HG03064 (cell line): ENCODE measurements around the gene FASN.

ENCODE experiments used
- ATAC-seq: cut with Tn5 transposase; IDR thresholded peaks from one replicate; pipeline ENCODE4 v1.9.1; 2021; ENCODE audit warnings: low read depth; ENCODE audit not compliant: unreplicated experiment

FASN gene

GRCh38 chr17:82059272-82060000 lies 38.6 kb downstream of the FASN start:
- ATAC-seq = no peak

GRCh38 chr17:82058855-82059249 lies 39.2 kb downstream of the FASN start:
- ATAC-seq = no peak

GRCh38 chr17:82058230-82058854 lies 39.7 kb downstream of the FASN start:
- no peak for ATAC-seq

DNA sequence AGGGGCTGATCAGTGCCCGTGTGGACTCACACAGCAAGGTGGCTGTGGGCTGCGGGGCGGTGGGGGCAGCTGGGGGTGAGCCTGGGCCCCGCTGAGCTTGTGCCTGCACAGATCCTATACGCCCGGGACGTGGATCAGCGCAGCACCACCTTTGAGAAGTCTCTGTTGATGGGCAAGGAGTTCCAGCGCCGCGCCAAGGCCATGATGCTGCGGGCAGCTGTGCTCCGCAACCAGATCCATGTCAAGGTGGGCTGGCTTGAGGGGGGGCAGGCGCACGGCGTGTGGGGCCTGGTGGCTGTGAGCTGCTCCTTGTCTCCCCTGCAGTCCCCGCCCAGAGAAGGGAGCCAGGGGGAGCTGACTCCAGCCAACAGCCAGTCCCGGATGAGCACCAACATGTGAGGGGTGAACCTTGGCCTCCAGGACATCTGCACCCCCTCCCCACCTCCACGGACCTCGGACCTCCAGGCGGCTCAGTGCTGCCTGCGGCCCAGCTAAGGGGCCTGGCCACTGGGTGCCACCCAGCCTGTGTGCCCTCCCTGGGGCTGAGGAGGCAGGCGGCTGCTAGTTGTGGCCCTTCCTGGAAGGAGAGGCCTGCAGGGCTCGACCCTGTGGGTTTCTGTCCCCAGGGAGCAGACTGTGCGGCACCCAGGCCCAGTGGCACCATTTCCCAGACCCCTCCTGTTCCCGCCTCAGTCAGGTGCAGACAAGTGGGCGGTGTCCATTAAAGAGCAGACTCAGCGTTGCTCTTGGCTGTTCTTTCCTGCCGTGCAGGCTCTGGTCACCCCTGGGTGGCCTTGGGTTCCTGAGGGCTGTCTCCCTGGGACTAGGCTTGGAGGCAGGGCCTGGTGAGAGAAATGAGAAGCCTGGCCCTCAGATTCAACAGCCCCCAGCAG lies 41.1 kb downstream of the FASN start:
- ATAC-seq = no peak

DNA sequence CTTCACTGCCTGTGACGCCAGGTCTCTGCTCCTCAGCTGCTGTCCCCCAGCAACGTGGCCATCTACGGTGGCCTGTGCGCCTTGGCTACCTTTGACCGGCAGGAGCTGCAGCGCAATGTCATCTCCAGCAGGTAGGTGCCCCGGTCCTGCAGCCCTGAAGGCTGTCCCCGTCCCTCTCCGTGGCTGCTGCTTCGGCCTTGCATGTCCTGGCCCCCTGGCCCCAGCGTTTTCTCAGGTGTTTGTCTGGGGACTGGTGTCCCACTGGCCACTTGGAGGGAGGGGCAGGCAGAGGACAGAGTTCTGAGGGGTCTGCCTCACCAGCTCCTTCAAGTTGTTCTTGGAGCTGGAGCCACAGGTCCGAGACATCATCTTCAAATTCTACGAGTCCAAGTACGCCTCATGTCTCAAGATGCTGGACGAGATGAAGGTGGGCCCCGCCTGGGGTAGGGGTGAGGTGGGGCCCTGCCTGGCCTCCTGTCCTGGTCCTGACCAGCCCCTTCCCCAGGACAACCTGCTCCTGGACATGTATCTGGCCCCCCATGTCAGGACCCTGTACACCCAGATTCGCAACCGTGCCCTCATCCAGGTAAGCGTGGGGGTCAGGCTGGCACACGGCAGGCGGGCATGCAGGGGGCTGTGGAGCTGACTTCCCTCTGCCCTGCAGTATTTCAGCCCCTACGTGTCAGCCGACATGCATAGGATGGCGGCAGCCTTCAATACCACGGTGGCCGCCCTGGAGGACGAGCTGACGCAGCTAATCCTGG lies 41.9 kb downstream of the FASN start:
- ATAC-seq = no peak

DNA sequence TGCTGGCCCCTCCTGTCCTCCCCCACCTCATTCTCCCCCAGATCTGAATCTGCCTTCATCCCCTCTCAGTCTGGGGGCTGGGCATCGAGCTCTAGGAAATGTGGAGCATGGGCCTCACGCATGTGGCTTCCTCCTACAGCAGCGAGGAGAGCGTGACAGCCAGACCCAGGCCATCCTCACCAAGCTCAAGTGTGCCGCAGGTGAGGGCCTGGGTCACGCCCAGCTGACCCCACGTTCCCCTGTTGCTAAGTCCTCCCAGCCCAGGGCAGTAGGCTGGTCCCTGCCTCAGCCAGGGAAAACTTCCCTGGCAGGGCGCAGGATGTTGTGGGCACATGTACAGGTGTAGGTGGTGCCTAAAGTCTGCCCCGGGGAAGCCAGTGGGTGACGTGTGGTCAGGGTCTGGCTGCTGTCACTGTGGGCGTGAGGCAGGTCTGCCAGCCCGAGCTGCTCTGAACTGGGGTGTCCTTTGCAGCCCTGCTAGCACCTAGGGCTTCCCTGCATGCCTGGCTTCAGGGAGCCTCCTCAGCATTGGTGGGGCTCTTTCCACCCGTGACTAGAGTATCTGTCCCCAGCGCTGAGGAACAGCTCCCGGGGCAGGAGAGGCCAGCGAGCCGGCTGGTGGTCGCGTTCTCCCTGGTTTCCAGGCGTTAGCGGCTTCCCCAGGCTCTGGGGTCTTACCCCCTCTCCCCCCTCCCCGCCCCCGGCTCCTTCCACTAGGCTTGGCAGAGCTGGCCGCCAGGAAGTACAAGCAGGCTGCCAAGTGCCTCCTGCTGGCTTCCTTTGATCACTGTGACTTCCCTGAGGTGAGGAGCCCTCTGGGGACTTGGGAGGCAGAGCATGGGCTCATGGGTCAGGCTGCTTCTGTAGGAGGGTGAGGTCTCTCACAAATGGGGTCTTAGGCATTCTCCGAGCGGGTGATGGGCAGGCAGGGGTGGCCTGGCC lies 42.7 kb downstream of the FASN start:
- no peak for ATAC-seq

- no peak for ATAC-seq
These were observed 43.5 kb downstream of the FASN start for GRCh38 chr17:82054351-82055022.

DNA sequence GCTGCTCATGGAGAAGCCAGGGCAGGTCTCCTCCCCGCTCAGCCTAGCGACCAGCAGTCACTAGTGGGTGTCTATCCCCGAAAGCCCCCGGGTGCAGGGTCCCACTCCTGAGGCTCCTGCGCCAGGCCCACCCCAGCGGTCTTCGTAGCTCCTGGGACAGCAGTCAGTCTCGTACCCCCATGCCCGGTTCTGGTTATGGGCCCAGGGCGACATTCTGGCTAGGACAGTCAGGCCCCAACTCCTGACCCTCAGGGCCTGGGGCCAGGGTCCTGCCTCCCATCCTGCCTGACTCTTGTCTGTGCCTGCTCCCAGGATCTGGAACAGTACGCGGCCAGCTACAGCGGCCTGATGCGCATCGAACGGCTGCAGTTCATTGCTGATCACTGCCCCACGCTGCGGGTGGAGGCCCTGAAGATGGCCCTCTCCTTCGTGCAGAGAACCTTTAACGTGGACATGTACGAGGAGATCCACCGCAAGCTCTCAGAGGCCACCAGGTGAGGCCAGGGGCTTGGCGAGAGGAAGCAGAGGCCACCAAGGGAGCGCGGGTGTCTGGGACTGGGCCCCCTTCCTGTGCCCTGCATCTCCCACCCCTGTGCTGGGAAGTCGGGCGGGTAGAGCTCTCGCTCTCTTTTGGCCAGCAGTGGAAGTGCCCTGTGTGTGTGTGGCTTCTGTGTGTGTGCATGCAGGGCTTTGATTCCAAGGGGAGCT lies 44.3 kb downstream of the FASN start:
- ATAC-seq = no peak

DNA sequence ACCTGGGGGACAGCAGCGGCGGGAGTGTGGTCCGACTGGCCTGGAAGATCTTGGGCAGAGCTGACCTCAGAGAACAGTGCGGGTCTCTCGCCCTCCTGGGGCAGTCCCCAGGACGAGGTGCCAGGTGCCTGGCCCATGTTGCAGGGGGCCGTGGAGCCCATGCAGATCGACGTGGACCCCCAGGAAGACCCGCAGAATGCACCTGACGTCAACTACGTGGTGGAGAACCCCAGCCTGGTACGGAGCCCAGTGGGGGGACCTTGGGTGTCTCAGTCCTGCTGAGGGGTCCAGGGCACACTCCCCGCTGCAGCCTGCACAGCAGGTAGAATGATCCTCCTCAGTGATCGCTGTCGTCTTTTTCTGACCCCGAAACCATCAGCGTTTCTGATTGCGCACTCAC lies 44.9 kb downstream of the FASN start:
- ATAC-seq = no peak

DNA sequence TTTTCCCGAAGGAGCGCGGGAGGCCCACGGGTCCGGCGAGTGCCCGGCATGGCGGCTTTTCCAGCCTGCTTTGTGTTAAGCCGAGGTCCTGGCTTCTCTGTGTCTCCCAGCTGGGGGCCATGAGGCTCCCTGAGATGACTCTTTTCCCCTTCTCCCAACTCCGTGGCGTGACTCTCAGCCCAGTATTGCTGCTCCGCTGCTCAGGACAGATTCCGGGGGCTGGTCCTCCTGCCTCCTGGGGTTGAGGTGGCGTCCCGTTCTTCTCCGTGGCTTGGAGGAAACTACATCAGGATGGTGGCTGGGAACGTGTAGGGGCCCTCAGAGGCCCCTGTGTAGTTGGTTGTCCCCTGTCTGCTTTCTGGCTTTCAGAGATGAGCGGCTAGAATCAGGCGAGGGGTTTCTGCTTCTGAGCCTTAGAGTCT lies 45.4 kb downstream of the FASN start:
- ATAC-seq = no peak

DNA sequence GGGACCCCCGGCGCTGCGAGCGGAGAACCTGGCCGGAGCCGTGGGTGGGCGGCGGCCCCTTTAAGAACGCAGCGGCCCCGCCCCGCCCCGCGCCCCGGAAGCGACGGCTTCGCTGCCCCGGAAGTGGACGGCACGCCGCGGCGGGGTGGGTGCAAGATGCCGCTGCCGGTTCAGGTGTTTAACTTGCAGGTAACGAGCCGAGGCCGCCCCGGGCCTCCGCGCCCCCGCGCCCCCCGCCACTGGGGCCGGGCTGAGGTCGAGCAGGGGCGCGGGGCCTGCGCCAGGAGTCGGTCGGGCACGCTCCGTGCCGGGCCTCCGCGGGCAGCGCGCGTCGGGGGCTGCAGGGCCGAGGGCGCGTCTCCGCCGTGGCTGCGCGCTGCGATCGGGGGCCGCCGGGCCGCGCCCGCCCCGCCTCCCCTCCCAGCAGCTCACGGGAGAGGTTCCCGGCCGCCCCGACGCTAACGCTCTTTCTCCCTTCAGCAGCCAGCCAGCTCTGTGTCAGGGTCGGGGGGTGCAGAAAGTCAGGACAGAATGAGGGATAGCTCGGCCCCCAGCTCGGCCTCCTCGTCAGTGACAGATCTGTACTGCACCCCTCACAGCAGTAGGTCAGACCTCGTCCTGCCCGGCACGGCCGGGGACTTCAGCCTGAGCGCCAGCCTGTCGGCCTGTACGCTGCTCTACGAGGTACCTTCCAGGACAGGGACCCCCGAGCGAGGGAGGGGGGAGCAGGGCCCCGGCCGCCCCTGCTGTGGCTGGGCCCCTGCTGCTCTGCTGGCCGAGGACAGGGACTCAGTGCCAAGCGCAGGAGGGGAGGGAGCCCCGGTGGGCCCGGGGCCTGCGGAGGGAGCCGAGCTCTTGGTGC lies 46.0 kb downstream of the FASN start, which contains the start of the genes GPS1 and RFNG:
Gene GPS1, plus strand, starts transcription at position 123 of the 862 bp plus-strand sequence. Its CDS starts 34 bp downstream, at position 157.
Gene RFNG, minus strand, starts transcription at position 36 of the 862 bp plus-strand sequence. CDS start 45 bp downstream, outside the sequence.
- no peak for ATAC-seq

DNA sequence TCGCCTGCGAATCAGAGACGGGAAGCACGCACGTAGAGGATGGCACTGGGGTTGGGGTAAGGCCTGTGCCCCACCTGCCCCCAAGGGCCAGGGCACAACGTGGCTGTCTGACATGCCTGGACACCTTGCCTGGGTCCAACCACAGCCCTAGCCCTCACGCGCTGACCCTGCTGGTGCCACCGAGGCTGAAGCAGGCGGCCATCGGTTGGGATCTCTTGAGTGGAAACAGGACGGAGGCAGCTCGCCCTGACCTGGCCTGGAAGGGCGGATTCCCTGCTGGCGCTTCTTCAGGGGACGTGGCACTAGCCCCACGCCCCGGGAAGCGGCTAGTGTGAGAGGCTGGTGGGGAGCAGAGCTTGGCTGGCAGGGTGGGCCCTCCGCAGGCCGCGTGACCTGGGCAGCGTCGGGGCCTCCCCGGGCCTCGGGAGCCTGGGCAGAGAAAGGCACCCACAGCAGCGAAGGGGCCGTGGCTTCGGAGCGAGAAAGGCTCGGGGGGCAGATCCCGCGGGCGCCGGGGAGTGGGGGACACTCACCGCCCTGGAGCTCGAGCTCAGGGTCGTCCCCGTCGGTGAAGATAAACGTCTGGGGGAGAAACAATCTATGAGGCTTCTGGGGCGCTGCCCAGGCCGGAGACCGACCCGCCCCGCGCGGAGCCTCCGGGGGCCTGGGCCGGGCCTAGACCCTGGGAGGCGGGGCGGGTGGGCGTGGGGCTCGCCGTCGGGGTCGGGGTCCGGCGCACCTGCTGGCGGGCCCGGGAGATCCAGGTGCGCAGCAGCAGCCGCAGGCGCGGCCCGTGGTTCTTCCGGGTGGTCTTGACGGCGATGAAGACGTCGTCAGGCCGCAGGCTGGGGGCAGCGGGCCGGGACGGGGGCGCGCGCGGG lies 47.0 kb downstream of the FASN start:
- no peak for ATAC-seq

GRCh38 chr17:82050152-82050760 lies 47.8 kb downstream of the FASN start:
- ATAC-seq = no peak

- no peak for ATAC-seq
These were observed 48.5 kb downstream of the FASN start for GRCh38 chr17:82049521-82049971.

DNA sequence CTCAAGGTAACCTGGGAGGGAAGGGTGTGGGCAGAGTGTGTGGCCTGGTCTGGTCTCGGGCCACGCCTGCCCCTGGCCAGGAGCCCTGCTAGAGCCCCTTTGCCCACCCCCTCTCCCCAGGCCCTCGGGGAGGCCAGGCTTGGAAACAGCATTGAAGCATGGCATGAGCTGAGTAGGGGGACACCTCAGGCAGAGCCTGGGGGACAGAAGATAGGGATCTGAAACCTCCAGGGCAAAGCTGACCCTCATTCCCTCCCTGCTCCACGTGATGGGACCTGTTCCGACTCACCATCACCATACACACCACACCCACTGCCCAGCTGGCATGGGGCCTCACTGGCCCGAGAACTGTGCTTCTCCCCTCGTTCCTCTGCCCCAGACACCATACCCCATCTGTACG lies 48.9 kb downstream of the FASN start:
- no peak for ATAC-seq

- no peak for ATAC-seq
These were observed 49.5 kb downstream of the FASN start for GRCh38 chr17:82048571-82048971.
